Left ventricle myocardium inferior (tissue), 1 donor: Measurements from ENCODE around the gene MRGPRF. TPM values are rescaled to one million over a fixed set of nuclear protein-coding genes. Genes with fewer than 3 reads are reported as not detected.
A peak's percentile ranks its signal among the peaks of the same experiment; 100 is the strongest.

Experiments used
- DNase-seq: peaks from one replicate; pipeline ENCODE4 v3.0.0-alpha.2; 2020
- H3K27ac ChIP-seq: fragments of 200-600 bp; replicated peaks from 2 replicates; pipeline ENCODE4 v1.8.0; 2021
- H3K27me3 ChIP-seq: fragments of 200-600 bp; 2 replicates; pipeline ENCODE4 v1.8.0; 2021; ENCODE audit warnings: low read depth
- H3K36me3 ChIP-seq: fragments of 200-600 bp; 2 replicates; pipeline ENCODE4 v1.8.0; 2021
- H3K4me1 ChIP-seq: fragments of 200-600 bp; 2 replicates; pipeline ENCODE4 v1.8.0; 2021
- H3K4me3 ChIP-seq: fragments of 200-600 bp; 2 replicates; pipeline ENCODE4 v1.8.0; 2021; ENCODE audit warnings: mild to moderate bottlenecking, moderate library complexity
- H3K9me3 ChIP-seq: fragments of 200-600 bp; replicated peaks from 2 replicates; pipeline ENCODE4 v1.8.0; 2021
- CTCF ChIP-seq: fragments of 200-600 bp; IDR thresholded peaks from 2 replicates; pipeline ENCODE4 v1.8.0; 2021; ENCODE audit warnings: antibody characterized with exemption, mild to moderate bottlenecking, borderline replicate concordance
- intact Hi-C: fragments of 100-400 bp; cut with micrococcal nuclease; formaldehyde crosslinking; loops from one replicate; pipeline ENCODE4 v1.11.0; 2022
- total RNA-seq: library from RNA; stranded (reverse); fragmentation: NEBNext Ultra II Directional; extraction: Animal tissue kit (Norgen Biotek cat#: 25700); gene quantifications from one replicate; pipeline ENCODE4 v1.2.1, GENCODE V29; 2021
- donor health status: DM: no; HTN: yes; CAD: no; lungs with severe emphysema.

Gene MRGPRF
- total RNA-seq, 1 donor from 2014 or later: 3.9 TPM

- H3K9me3 ChIP-seq: no peaks in the 10 kb centered on the region
- H3K27me3 ChIP-seq: no peaks in the 10 kb centered on the region
- DNase-seq: no peak
- H3K4me1 ChIP-seq: no peaks in the 10 kb centered on the region
- intact Hi-C loops: no loop called here
- TF ChIP-seq CTCF: no peak
- no peaks in the 10 kb centered on the region for H3K36me3 ChIP-seq
- no peak overlapping the region for H3K4me3 ChIP-seq
- no peak overlapping the region for H3K27ac ChIP-seq
Measured at GRCh38 chr11:69024509-69024908, 11.5 kb upstream of the MRGPRF start.

- Histone ChIP-seq H3K9me3 (no peaks in the 10 kb centered on the region), H3K27ac (no peak overlapping the region), H3K36me3 (no peaks in the 10 kb centered on the region), H3K27me3 (no peaks in the 10 kb centered on the region), H3K4me3 (no peak overlapping the region), H3K4me1 (no peaks in the 10 kb centered on the region)
- no peak for TF ChIP-seq CTCF
- intact Hi-C loops: no loop called here
- DNase-seq: no peak
Measured at GRCh38 chr11:69022260-69022659, 9.2 kb upstream of the MRGPRF start.

GRCh38 chr11:69018924-69019323 is 5.9 kb upstream of the MRGPRF start:
- Histone ChIP-seq H3K27me3 (peaks cover 13% of the 10 kb centered on the region), H3K4me1 (peaks cover 7% of the 10 kb centered on the region), H3K4me3 (no peak overlapping the region), H3K36me3 (no peaks in the 10 kb centered on the region), H3K9me3 (no peaks in the 10 kb centered on the region), H3K27ac (no peak overlapping the region)
- DNase-seq: no peak
- intact Hi-C loops: no loop called here
- TF ChIP-seq CTCF: no peak

- Histone ChIP-seq H3K36me3 (no peaks in the 10 kb centered on the region), H3K9me3 (no peaks in the 10 kb centered on the region), H3K4me1 (peaks cover 14% of the 10 kb centered on the region), H3K4me3 (no peak overlapping the region), H3K27ac (no peak overlapping the region), H3K27me3 (peaks cover 22% of the 10 kb centered on the region)
- no peak for TF ChIP-seq CTCF
- intact Hi-C loops: no loop called here
- no peak for DNase-seq
Measured at GRCh38 chr11:69017951-69018350, 4.9 kb upstream of the MRGPRF start.

GRCh38 chr11:69014898-69015549 is 2.0 kb upstream of the MRGPRF start:
- peak overlapping the region; percentile 84 for H3K27ac ChIP-seq
- no peaks in the 10 kb centered on the region for H3K9me3 ChIP-seq
- no peak for TF ChIP-seq CTCF
- H3K4me1 ChIP-seq: peaks cover 40% of the 10 kb centered on the region
- H3K27me3 ChIP-seq: peaks cover 50% of the 10 kb centered on the region
- intact Hi-C loops: no loop called here
- no peak overlapping the region for H3K4me3 ChIP-seq
- H3K36me3 ChIP-seq: no peaks in the 10 kb centered on the region
- DNase-seq: no peak
